GM12878 (cell line): Measurements from ENCODE around the gene CDYL2. TPM values are rescaled to one million over a fixed set of nuclear protein-coding genes. Genes with fewer than 3 reads are reported as not detected.

ENCODE experiments used
- ATAC-seq: fragments of 200-7000 bp; cut with Tn5 transposase; 3 replicates; pipeline ENCODE4 v1.9.1; 2020; ENCODE audit warnings: mild to moderate bottlenecking, moderate library complexity
- BruUV-seq: library from RNA; stranded (reverse); fragments of 400-500 nt; replicated peaks from 2 replicates; lab custom pipeline; 2021; lab: Mats Ljungman, UMichigan
- CTCF ChIA-PET: fragments of 300-600 bp; sonication (Branson Sonifier 250); formaldehyde crosslinking; extraction: SDS; loops from one replicate; lab custom pipeline; 2021; ENCODE audit warnings: inconsistent platforms; lab: Yijun Ruan, JAX
- POLR2A ChIA-PET: fragments of 350-600 bp; formaldehyde crosslinking; extraction: SDS; loops from one replicate; lab custom pipeline; 2021; ENCODE audit warnings: inconsistent platforms; lab: Charles Lee
- RAD21 ChIA-PET: fragments of 300-600 bp; sonication (Branson Sonifier 250); formaldehyde crosslinking; loops from one replicate; lab custom pipeline; 2023; ENCODE audit warnings: antibody characterized with exemption; ENCODE audit not compliant: unreplicated experiment; lab: Charles Lee
- SMC1A ChIA-PET: fragments of 300-600 bp; sonication (Branson Sonifier 250); formaldehyde crosslinking; loops from one replicate; lab custom pipeline; 2023; ENCODE audit not compliant: unreplicated experiment, uncharacterized antibody; lab: Charles Lee
- DNase-seq: peaks from one replicate; pipeline ENCODE4 v3.0.0-alpha.2; 2011; ENCODE audit warnings: low read depth, low spot score
- FAIRE-seq: peaks from 3 replicates; lab custom pipeline; 2011; peaks lifted over from hg19 to GRCh38; lab: Jason Lieb, UNC
- H2AFZ ChIP-seq: 2 replicates; pipeline ENCODE4 v1.6.0; 2011; ENCODE audit warnings: low read depth, low read length, control low read depth; ENCODE audit not compliant: control insufficient read depth
- H3K27ac ChIP-seq: 2 replicates; pipeline ENCODE4 v1.5.1; 2011; ENCODE audit warnings: control low read depth; ENCODE audit not compliant: control insufficient read depth, insufficient read depth
- H3K27me3 ChIP-seq, 2 experiments: replicated peaks in 1 of 2; 2 replicates each; pipeline versions ENCODE4 v1.6.0 to v1.6.1; 2011; ENCODE audit warnings: low read length in 1 of 2; ENCODE audit not compliant: control insufficient read depth in 2 of 2, insufficient read depth in 2 of 2
- H3K36me3 ChIP-seq, 2 experiments: 2 replicates each; pipeline ENCODE4 v1.5.1; 2011; ENCODE audit warnings: low read length in 1 of 2; ENCODE audit not compliant: control insufficient read depth in 2 of 2, insufficient read depth in 2 of 2
- H3K4me1 ChIP-seq: 2 replicates; pipeline ENCODE4 v1.6.1; 2011; ENCODE audit warnings: mild to moderate bottlenecking, low read length, moderate library complexity, mixed read lengths; ENCODE audit not compliant: control insufficient read depth, insufficient read depth
- H3K4me2 ChIP-seq: 2 replicates; pipeline ENCODE4 v1.6.0; 2011; ENCODE audit warnings: control low read depth; ENCODE audit not compliant: control insufficient read depth, insufficient read depth
- H3K4me3 ChIP-seq: fragments of 200-600 bp; sonication (generic); 2 replicates; pipeline ENCODE4 v1.5.1; 2016
- H3K79me2 ChIP-seq: 2 replicates; pipeline ENCODE4 v1.6.0; 2011; ENCODE audit warnings: low read length; ENCODE audit not compliant: control insufficient read depth, insufficient read depth
- H3K9ac ChIP-seq: 2 replicates; pipeline ENCODE4 v1.8.0; 2011; ENCODE audit warnings: low read length, control low read depth, mixed read lengths; ENCODE audit not compliant: control insufficient read depth, insufficient read depth
- H3K9me3 ChIP-seq: replicated peaks from 3 replicates; pipeline ENCODE4 v1.5.1; 2011; ENCODE audit warnings: mild to moderate bottlenecking, low read length; ENCODE audit not compliant: control insufficient read depth, insufficient read depth
- H4K20me1 ChIP-seq: 2 replicates; pipeline ENCODE4 v1.6.0; 2011; ENCODE audit not compliant: control insufficient read depth, insufficient read depth
- ATF7 ChIP-seq: fragments of 450-650 bp; IDR thresholded peaks from 2 replicates; pipeline ENCODE4 v1.6.1; 2016; ENCODE audit warnings: low read depth, mild to moderate bottlenecking
- BHLHE40 ChIP-seq, 2 experiments: fragments of 450-650 bp in 1 of 2; IDR thresholded peaks; 2 replicates each; pipeline ENCODE4 v1.6.1; 2011 to 2017; ENCODE audit warnings: low read depth in 2 of 2, borderline replicate concordance in 1 of 2, improper control_type of control experiment in 1 of 2, low read length in 1 of 2, mild to moderate bottlenecking in 1 of 2
- BRCA1 ChIP-seq: IDR thresholded peaks from 2 replicates; pipeline ENCODE4 v1.6.1; 2011; ENCODE audit warnings: low read depth, low read length, improper control_type of control experiment
- CBX3 ChIP-seq: fragments of 200-600 bp; sonication (generic); IDR thresholded peaks from 2 replicates; pipeline ENCODE4 v1.6.1; 2016; ENCODE audit warnings: low read depth, borderline replicate concordance
- HCFC1 ChIP-seq: fragments of 150-350 bp; IDR thresholded peaks from 2 replicates; pipeline ENCODE4 v1.6.1; 2014; ENCODE audit warnings: low read length
- IKZF2 ChIP-seq, 2 experiments: fragments of 450-650 bp; IDR thresholded peaks; 2 replicates each; pipeline ENCODE4 v1.6.1; 2017; ENCODE audit warnings: mild to moderate bottlenecking in 2 of 2, moderate library complexity in 2 of 2
- SP1 ChIP-seq: IDR thresholded peaks from one replicate; pipeline ENCODE4 v1.6.1; 2011; ENCODE audit warnings: low read depth, low read length
- TARDBP ChIP-seq: IDR thresholded peaks from 2 replicates; pipeline ENCODE4 v1.6.1; 2016; ENCODE audit warnings: borderline replicate concordance
- WGBS: methylation state at CpG from one replicate; pipeline ENCODE4 v1.1.6; 2016; ENCODE audit warnings: low lambda C conversion rate; ENCODE audit not compliant: insufficient replicate concordance, insufficient coverage; ENCODE audit errors: missing lambda C conversion rate; 5-methylcytosine and 5-hydroxymethylcytosine counted together
- in situ Hi-C: fragments of 300-500 bp; cut with MboI; formaldehyde crosslinking; loops from 9 replicates; pipeline ENCODE4 v1.14.3; 2018; ENCODE audit warnings: mixed read lengths
- intact Hi-C: fragments of 100-400 bp; cut with micrococcal nuclease; formaldehyde crosslinking; loops from one replicate; pipeline ENCODE4 v1.14.2; 2022; ENCODE audit not compliant: unreplicated experiment
- polyA plus RNA-seq, 11 experiments: library from polyadenylated mRNA; depleted of rRNA in 4 of 11; unstranded in 6 of 11; stranded (reverse) in 5 of 11; fragments of >200 nt; fragmentation: Nextera tagmentation in 4 of 11; fragmentation: Illumina TruSeq in 1 of 11; extraction: Ambion mirVana in 4 of 11; extraction: Trizol in 1 of 11; gene quantifications; 1 replicate in 1 of 11; 2 replicates in 10 of 11; pipeline versions ENCODE4 v1.2.1 to v1.2.3, GENCODE V29; 2011 to 2016; ENCODE audit warnings: inconsistent platforms in 2 of 11, missing spikeins in 2 of 11, low read depth in 1 of 11
- total RNA-seq, 4 experiments: library from RNA; depleted of rRNA in 3 of 4; stranded (reverse); fragments of >200 nt in 3 of 4; fragmentation: Illumina TruSeq in 1 of 4; extraction: Trizol in 1 of 4; gene quantifications; 2 replicates each; pipeline versions ENCODE4 v1.2.1 to v1.2.3, GENCODE V29; 2013 to 2021
- TF ChIP-seq, protein P1 (sequence below): IDR thresholded peaks from 2 replicates; pipeline ENCODE4 v1.6.1; 2012; ENCODE audit warnings: mild to moderate bottlenecking, low read depth, low read length
- TF ChIP-seq, protein P2 (sequence below): fragments of 450-650 bp; formaldehyde crosslinking; IDR thresholded peaks from 2 replicates; pipeline ENCODE4 v1.4.0; 2022; ENCODE audit warnings: mild to moderate bottlenecking, moderate library complexity
- TF ChIP-seq, protein P3 (sequence below): IDR thresholded peaks from 2 replicates; pipeline ENCODE4 v1.6.1; 2011; ENCODE audit warnings: borderline replicate concordance, low read depth, mild to moderate bottlenecking, moderate library complexity, low read length; ENCODE audit not compliant: insufficient read depth, poor library complexity, severe bottlenecking
- TF ChIP-seq, protein P4 (sequence below): fragments of 450-650 bp; IDR thresholded peaks from 2 replicates; pipeline ENCODE4 v1.6.1; 2017; ENCODE audit warnings: mild to moderate bottlenecking, moderate library complexity

Gene CDYL2
- total and polyA plus RNA-seq, 10 of the 15 experiments (the other 5 are each of a cell fraction or from before 2014, with no cell fraction given), result 0.27 to 22.9 (median 3.9) TPM

DNA sequence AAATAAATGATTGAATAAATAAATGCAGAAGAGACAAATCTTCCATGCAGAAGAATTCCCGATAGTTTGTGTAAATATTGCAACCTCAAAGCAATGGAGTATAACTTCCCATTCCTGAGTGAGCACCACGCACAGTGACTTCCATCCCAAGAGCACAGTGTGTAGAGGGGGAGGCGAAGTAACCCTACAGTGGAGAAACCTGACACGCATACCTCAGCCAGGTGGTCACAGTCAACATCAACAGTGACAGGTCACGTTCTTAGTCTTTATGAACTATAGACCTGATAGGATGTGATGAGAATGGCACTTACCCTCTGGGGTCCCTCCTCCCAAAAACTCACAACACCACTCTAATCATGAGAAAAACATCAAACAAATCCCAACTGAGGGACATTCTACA, 152.0 kb downstream of the CDYL2 start:
- H4K20me1 ChIP-seq, result no peaks in the 10 kb centered on the region
- H3K79me2 ChIP-seq, result no peaks in the 10 kb centered on the region
- no peaks in the 10 kb centered on the region for H3K27me3 ChIP-seq
- POLR2A ChIA-PET, result no interaction called here
- H3K9me3 ChIP-seq, result no peaks in the 10 kb centered on the region; the same call in 2 of the 3 replicates
- in situ Hi-C loops, result no loop called here
- H3K9ac ChIP-seq, result no peak overlapping the region
- H3K36me3 ChIP-seq, result no peaks in the 10 kb centered on the region
- intact Hi-C loops, result no loop called here
- RAD21 ChIA-PET, result no interaction called here
- ATAC-seq (no peak), DNase-seq (no peak), FAIRE-seq (no peak)
- SMC1A ChIA-PET, result no interaction called here
- no peak overlapping the region for H2AFZ ChIP-seq
- peaks cover 12% of the 10 kb centered on the region for H3K4me1 ChIP-seq
- H3K4me2 ChIP-seq, result no peak overlapping the region
- no TSS peak for BruUV-seq
- no peak overlapping the region for H3K27ac ChIP-seq
- CTCF ChIA-PET, result no interaction called here
- WGBS, result 90% methylated on average over 5 of the region's 5 CpGs
- H3K4me3 ChIP-seq, result no peak overlapping the region
- TF ChIP-seq SP1, result no peak
- TF ChIP-seq HCFC1, result no peak
- TF ChIP-seq, protein P1, sequence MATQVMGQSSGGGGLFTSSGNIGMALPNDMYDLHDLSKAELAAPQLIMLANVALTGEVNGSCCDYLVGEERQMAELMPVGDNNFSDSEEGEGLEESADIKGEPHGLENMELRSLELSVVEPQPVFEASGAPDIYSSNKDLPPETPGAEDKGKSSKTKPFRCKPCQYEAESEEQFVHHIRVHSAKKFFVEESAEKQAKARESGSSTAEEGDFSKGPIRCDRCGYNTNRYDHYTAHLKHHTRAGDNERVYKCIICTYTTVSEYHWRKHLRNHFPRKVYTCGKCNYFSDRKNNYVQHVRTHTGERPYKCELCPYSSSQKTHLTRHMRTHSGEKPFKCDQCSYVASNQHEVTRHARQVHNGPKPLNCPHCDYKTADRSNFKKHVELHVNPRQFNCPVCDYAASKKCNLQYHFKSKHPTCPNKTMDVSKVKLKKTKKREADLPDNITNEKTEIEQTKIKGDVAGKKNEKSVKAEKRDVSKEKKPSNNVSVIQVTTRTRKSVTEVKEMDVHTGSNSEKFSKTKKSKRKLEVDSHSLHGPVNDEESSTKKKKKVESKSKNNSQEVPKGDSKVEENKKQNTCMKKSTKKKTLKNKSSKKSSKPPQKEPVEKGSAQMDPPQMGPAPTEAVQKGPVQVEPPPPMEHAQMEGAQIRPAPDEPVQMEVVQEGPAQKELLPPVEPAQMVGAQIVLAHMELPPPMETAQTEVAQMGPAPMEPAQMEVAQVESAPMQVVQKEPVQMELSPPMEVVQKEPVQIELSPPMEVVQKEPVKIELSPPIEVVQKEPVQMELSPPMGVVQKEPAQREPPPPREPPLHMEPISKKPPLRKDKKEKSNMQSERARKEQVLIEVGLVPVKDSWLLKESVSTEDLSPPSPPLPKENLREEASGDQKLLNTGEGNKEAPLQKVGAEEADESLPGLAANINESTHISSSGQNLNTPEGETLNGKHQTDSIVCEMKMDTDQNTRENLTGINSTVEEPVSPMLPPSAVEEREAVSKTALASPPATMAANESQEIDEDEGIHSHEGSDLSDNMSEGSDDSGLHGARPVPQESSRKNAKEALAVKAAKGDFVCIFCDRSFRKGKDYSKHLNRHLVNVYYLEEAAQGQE, result no peak
- TF ChIP-seq, protein P2, sequence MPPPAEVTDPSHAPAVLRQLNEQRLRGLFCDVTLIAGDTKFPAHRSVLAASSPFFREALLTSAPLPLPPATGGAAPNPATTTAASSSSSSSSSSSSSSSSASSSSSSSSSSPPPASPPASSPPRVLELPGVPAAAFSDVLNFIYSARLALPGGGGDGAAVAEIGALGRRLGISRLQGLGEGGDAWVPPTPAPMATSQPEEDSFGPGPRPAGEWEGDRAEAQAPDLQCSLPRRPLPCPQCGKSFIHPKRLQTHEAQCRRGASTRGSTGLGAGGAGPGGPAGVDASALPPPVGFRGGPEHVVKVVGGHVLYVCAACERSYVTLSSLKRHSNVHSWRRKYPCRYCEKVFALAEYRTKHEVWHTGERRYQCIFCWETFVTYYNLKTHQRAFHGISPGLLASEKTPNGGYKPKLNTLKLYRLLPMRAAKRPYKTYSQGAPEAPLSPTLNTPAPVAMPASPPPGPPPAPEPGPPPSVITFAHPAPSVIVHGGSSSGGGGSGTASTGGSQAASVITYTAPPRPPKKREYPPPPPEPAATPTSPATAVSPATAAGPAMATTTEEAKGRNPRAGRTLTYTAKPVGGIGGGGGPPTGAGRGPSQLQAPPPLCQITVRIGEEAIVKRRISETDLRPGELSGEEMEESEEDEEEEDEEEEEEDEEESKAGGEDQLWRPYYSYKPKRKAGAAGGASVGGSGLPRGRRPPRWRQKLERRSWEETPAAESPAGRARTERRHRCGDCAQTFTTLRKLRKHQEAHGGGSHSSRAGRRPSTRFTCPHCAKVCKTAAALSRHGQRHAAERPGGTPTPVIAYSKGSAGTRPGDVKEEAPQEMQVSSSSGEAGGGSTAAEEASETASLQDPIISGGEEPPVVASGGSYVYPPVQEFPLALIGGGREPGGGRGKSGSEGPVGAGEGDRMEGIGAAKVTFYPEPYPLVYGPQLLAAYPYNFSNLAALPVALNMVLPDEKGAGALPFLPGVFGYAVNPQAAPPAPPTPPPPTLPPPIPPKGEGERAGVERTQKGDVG (CRISPR knock-in tag), result no peak
- TF ChIP-seq, protein P3, sequence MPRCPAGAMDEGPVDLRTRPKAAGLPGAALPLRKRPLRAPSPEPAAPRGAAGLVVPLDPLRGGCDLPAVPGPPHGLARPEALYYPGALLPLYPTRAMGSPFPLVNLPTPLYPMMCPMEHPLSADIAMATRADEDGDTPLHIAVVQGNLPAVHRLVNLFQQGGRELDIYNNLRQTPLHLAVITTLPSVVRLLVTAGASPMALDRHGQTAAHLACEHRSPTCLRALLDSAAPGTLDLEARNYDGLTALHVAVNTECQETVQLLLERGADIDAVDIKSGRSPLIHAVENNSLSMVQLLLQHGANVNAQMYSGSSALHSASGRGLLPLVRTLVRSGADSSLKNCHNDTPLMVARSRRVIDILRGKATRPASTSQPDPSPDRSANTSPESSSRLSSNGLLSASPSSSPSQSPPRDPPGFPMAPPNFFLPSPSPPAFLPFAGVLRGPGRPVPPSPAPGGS, result no peak
- no peak for TF ChIP-seq BHLHE40 (IDR thresholded peaks at IDR 0.05; ENCODE audit: borderline replicate concordance in 1 of 2, low read depth in 2 of 2, low read length in 1 of 2)
- no peak for TF ChIP-seq BRCA1
- TF ChIP-seq IKZF2 (IDR thresholded peaks at IDR 0.05), result no peak
- no peak for TF ChIP-seq CBX3
- no peak for TF ChIP-seq ATF7
- no peak for TF ChIP-seq TARDBP
- TF ChIP-seq, protein P4, sequence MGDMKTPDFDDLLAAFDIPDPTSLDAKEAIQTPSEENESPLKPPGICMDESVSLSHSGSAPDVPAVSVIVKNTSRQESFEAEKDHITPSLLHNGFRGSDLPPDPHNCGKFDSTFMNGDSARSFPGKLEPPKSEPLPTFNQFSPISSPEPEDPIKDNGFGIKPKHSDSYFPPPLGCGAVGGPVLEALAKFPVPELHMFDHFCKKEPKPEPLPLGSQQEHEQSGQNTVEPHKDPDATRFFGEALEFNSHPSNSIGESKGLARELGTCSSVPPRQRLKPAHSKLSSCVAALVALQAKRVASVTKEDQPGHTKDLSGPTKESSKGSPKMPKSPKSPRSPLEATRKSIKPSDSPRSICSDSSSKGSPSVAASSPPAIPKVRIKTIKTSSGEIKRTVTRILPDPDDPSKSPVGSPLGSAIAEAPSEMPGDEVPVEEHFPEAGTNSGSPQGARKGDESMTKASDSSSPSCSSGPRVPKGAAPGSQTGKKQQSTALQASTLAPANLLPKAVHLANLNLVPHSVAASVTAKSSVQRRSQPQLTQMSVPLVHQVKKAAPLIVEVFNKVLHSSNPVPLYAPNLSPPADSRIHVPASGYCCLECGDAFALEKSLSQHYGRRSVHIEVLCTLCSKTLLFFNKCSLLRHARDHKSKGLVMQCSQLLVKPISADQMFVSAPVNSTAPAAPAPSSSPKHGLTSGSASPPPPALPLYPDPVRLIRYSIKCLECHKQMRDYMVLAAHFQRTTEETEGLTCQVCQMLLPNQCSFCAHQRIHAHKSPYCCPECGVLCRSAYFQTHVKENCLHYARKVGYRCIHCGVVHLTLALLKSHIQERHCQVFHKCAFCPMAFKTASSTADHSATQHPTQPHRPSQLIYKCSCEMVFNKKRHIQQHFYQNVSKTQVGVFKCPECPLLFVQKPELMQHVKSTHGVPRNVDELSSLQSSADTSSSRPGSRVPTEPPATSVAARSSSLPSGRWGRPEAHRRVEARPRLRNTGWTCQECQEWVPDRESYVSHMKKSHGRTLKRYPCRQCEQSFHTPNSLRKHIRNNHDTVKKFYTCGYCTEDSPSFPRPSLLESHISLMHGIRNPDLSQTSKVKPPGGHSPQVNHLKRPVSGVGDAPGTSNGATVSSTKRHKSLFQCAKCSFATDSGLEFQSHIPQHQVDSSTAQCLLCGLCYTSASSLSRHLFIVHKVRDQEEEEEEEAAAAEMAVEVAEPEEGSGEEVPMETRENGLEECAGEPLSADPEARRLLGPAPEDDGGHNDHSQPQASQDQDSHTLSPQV, result no peak
